Measurements from ENCODE around the gene FBH1. TPM values are rescaled to one million over a fixed set of nuclear protein-coding genes. Genes with fewer than 3 reads are reported as not detected.

Gene FBH1
- total RNA-seq, 4 donors from 2014 or later: 62.6 to 96.9 (median 68.2) TPM

DNA sequence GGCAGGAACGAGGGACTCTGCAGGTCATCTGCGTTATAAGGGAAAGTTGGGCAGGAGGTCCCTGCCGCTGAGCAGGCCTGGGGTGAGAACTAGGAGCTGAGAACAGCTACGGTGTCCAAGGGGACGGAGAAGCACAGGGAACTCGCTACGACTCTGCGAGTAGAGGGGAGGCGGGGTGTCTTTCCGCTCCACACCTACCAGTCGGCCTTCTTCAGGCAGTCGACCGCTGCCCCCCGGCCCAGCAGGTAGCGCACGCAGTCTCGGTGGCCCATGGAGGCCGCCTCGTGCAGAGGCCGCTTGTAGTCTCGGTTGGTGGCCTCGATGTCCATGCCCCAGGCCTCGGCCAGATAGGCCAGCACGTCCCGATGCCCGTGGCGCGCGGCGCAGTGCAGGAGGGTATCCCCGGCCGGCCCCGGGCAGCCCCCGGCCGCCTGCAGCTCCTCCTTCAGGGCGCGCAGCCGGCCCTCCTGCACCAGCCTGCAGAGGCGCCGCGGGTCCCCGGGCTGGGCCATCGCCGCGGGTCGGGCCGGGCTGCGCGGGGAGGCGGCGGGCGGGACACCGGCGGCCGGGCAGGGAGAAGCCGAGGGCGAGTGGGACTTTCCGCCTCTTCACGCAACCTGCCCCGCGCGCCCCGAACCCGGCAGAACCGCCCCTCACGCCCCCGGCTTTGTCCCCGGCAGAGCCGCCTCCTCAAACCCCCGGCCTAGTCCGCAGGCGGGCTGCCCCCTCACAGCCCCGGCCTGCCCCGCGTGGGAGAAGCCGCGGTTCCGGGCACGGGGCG, 1.0 kb upstream of the FBH1 start:
- Histone ChIP-seq H3K27ac (peak overlapping the region; percentile 76 to 95 (median 88)), H3K36me3 (peaks cover 0 to 17% of the 10 kb centered on the region in 2 donors), H3K27me3 (no peaks in the 10 kb centered on the region), H3K4me3 (peak overlapping the region; percentile 67 to 91 (median 73)), H3K9me3 (no peaks in the 10 kb centered on the region), H3K4me1 (peaks cover 38 to 46% of the 10 kb centered on the region in 2 donors)
- ATAC-seq: peak; percentile 29 to 31
- TF ChIP-seq, protein P1, sequence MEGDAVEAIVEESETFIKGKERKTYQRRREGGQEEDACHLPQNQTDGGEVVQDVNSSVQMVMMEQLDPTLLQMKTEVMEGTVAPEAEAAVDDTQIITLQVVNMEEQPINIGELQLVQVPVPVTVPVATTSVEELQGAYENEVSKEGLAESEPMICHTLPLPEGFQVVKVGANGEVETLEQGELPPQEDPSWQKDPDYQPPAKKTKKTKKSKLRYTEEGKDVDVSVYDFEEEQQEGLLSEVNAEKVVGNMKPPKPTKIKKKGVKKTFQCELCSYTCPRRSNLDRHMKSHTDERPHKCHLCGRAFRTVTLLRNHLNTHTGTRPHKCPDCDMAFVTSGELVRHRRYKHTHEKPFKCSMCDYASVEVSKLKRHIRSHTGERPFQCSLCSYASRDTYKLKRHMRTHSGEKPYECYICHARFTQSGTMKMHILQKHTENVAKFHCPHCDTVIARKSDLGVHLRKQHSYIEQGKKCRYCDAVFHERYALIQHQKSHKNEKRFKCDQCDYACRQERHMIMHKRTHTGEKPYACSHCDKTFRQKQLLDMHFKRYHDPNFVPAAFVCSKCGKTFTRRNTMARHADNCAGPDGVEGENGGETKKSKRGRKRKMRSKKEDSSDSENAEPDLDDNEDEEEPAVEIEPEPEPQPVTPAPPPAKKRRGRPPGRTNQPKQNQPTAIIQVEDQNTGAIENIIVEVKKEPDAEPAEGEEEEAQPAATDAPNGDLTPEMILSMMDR (IDR thresholded peaks at IDR 0.05 in 4 of 5, conservative IDR thresholded peaks at IDR 0.05 in 1 of 5): no peak
- TF ChIP-seq POLR2A (IDR thresholded peaks at IDR 0.05): no peak
- in situ Hi-C loops (cut with MboI; ENCODE audit: low sequenced_read_pairs in 4 of 4) (no loop called here), intact Hi-C loops (cut with DNase I; ENCODE audit: low total_unique reads) (loop anchor here (1.0 to 5.0 kb wide), 3 partner anchors 76 to 207 kb away; partner anchors contain the start of genes GDI2, IL15RA and TASOR2)
- no peak for DNase-seq

DNA sequence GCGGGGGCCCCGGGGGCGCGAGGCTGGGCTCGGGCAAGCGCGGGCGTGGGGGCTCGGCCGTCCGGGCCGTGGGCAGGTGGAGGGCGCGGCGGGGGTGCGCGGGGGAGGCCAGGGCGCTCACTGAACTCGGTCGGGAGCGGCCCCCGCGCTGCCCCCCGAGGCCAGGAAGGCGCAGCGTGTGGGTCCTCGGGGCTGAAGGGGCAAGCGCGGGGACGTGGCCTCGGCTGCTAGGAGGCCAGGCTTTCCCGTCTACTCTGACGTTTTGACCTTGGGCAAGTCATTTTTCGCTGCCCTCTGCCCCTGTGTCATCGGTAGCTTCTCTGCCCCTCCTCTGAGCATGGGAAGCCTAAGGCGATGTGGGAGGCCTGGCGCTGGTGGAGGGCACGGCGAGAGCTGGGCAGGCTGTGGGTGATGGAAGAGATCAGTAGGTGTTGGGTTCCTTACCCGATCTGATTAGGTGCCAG, 441 bp downstream of the FBH1 start:
- H3K4me3 ChIP-seq: peak overlapping the region; percentile 66 to 83 (median 70)
- ATAC-seq (peak; percentile 10 to 21), DNase-seq (peak in 1 of 2 donors; percentile 29)
- TF ChIP-seq POLR2A (IDR thresholded peaks at IDR 0.05): no peak
- TF ChIP-seq, protein P1 (IDR thresholded peaks at IDR 0.05 in 4 of 5, conservative IDR thresholded peaks at IDR 0.05 in 1 of 5): no peak
- peaks cover 38 to 46% of the 10 kb centered on the region in 2 donors for H3K4me1 ChIP-seq
- intact Hi-C loops (cut with DNase I; ENCODE audit: low total_unique reads) (loop anchor here (2.0 to 5.0 kb wide), 2 partner anchors 54 to 197 kb away; partner anchors contain the start of gene RBM17), in situ Hi-C loops (cut with MboI; ENCODE audit: low sequenced_read_pairs in 4 of 4) (no loop called here)
- peak overlapping the region; percentile 77 to 90 (median 86) for H3K27ac ChIP-seq
- peaks cover 0 to 19% of the 10 kb centered on the region in 2 donors for H3K36me3 ChIP-seq
- no peaks in the 10 kb centered on the region for H3K9me3 ChIP-seq
- H3K27me3 ChIP-seq: no peaks in the 10 kb centered on the region

DNA sequence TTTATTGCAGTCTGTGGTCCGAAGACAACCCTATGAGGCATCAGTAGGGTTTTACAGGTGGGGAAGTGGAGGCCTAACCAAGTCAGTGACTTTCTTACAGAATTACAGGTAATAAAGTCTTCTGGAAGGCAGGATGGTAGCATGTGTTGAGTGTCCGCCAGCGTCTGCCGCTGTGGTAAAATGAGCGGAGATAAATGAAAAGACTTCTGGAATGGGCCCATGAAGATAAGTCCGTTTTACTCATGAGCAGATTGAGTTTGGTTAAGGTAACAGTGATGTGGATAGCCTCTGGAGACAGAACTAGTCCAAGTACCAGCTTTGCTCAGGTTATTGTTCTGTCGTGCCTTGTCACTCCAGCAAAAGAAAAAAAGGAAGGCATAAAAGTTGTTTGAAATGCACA, 966 bp downstream of the FBH1 start:
- ATAC-seq (no peak), DNase-seq (no peak)
- Histone ChIP-seq H3K27me3 (no peaks in the 10 kb centered on the region), H3K36me3 (peaks cover 0 to 19% of the 10 kb centered on the region in 2 donors), H3K4me3 (peak overlapping the region; percentile 66 to 83 (median 70)), H3K27ac (peak overlapping the region; percentile 77 to 90 (median 86)), H3K4me1 (peaks cover 38 to 46% of the 10 kb centered on the region in 2 donors), H3K9me3 (no peaks in the 10 kb centered on the region)
- in situ Hi-C loops (cut with MboI; ENCODE audit: low sequenced_read_pairs in 4 of 4): no loop called here
- intact Hi-C loops (cut with DNase I; ENCODE audit: low total_unique reads): loop anchor here (2.0 to 5.0 kb wide), 2 partner anchors 54 to 196 kb away; partner anchors contain the start of gene RBM17
- TF ChIP-seq POLR2A (IDR thresholded peaks at IDR 0.05): no peak
- TF ChIP-seq, protein P1 (IDR thresholded peaks at IDR 0.05 in 4 of 5, conservative IDR thresholded peaks at IDR 0.05 in 1 of 5): no peak

DNA sequence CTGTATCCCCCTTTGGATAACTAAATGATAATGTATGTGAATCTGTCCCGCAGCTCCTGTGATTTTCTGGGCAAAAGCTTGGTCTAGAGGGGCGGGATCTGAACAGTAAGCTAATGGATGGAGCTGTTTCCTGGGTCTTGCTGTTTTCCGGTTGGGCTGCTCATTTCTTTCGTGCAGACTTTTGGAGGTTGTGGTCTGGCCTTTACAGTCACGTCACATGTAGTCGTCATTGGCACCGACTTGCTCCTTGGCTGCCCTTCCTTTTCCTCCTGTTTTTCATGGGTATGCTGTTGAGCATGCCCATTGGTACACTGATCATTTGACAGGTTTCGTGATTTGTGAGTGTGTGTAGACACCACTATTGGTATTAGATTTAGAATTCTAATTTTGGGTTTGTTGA, 2.0 kb downstream of the FBH1 start:
- peak overlapping the region; percentile 19 to 87 (median 82) for H3K27ac ChIP-seq
- in situ Hi-C loops (cut with MboI; ENCODE audit: low sequenced_read_pairs in 4 of 4): no loop called here
- peaks cover 38 to 39% of the 10 kb centered on the region in 2 donors for H3K4me1 ChIP-seq
- H3K27me3 ChIP-seq: no peaks in the 10 kb centered on the region
- H3K9me3 ChIP-seq: no peaks in the 10 kb centered on the region
- H3K4me3 ChIP-seq: no peak overlapping the region
- H3K36me3 ChIP-seq: peaks cover 0 to 22% of the 10 kb centered on the region in 2 donors
- intact Hi-C loops (cut with DNase I; ENCODE audit: low total_unique reads): loop anchor here (5.0 kb wide), 1 partner anchor 195 kb away; the partner anchor contains the start of gene RBM17
- DNase-seq (no peak), ATAC-seq (no peak)
- TF ChIP-seq, protein P1 (IDR thresholded peaks at IDR 0.05 in 4 of 5, conservative IDR thresholded peaks at IDR 0.05 in 1 of 5): no peak
- no peak for TF ChIP-seq POLR2A (IDR thresholded peaks at IDR 0.05)

All from gastrocnemius medialis (tissue), 4 donors.